Central memory CD8-positive, alpha-beta T cell (primary cell): ENCODE data around the gene EEA1.
A peak's percentile ranks its signal among the peaks of the same experiment; 100 is the strongest.
"Not testable (repeated sequence)": the region's sequence is repeated elsewhere in the genome, so short reads cannot be mapped to it uniquely, and the experiment has no call there.

ENCODE experiments used
- ATAC-seq: fragments of 150-1000 bp; cut with Tn5 transposase; replicated peaks from 2 replicates; pipeline ENCODE4 v1.10.0; 2022; ENCODE audit warnings: mild to moderate bottlenecking, moderate FRiP score, moderate number of reproducible peaks; ENCODE audit not compliant: poor library complexity, severe bottlenecking; ENCODE audit errors: extremely low read depth
- DNase-seq, 2 donors: peaks; one replicate each; pipeline ENCODE4 v3.0.0; 2021; ENCODE audit warnings: low spot score in 2 of 2
- H3K27ac Mint-ChIP-seq: one replicate; pipeline ENCODE4 v1.8.0; 2022; ENCODE audit warnings: low read depth, mild to moderate bottlenecking, moderate library complexity, mixed read lengths
- H3K27me3 Mint-ChIP-seq: one replicate; pipeline ENCODE4 v1.8.0; 2022; ENCODE audit warnings: mixed read lengths
- H3K36me3 Mint-ChIP-seq: one replicate; pipeline ENCODE4 v1.8.0; 2022; ENCODE audit warnings: mild to moderate bottlenecking, moderate library complexity, mixed read lengths; ENCODE audit not compliant: insufficient read depth
- H3K4me1 Mint-ChIP-seq: one replicate; pipeline ENCODE4 v1.8.0; 2022; ENCODE audit warnings: mixed read lengths
- H3K4me3 Mint-ChIP-seq: one replicate; pipeline ENCODE4 v1.8.0; 2022; ENCODE audit warnings: mild to moderate bottlenecking, moderate library complexity, mixed read lengths
- H3K9me3 Mint-ChIP-seq: one replicate; pipeline ENCODE4 v1.8.0; 2022; ENCODE audit warnings: mixed read lengths

Gene EEA1

GRCh38 chr12:92775416-92775815 is 153.7 kb downstream of the EEA1 start:
- H3K9me3 Mint-ChIP-seq: no peaks in the 10 kb centered on the region
- peaks cover 19% of the 10 kb centered on the region for H3K36me3 Mint-ChIP-seq

GRCh38 chr12:92771001-92771400 is 158.1 kb downstream of the EEA1 start:
- DNase-seq: no peak
- H3K9me3 Mint-ChIP-seq: no peaks in the 10 kb centered on the region
- H3K27me3 Mint-ChIP-seq: no peaks in the 10 kb centered on the region
- H3K4me3 Mint-ChIP-seq: no peak overlapping the region
- no peak overlapping the region for H3K27ac Mint-ChIP-seq
- ATAC-seq: no peak
- H3K4me1 Mint-ChIP-seq: no peaks in the 10 kb centered on the region
- H3K36me3 Mint-ChIP-seq: no peaks in the 10 kb centered on the region

More at GRCh38 chr12:92775416-92775815, 153.7 kb downstream of the EEA1 start:
- no peaks in the 10 kb centered on the region for H3K27me3 Mint-ChIP-seq
- H3K4me1 Mint-ChIP-seq: no peaks in the 10 kb centered on the region
- no peak overlapping the region for H3K27ac Mint-ChIP-seq
- DNase-seq (no peak), ATAC-seq (no peak)
- no peak overlapping the region for H3K4me3 Mint-ChIP-seq

- Mint-ChIP-seq H3K27ac (no peak overlapping the region), H3K27me3 (no peaks in the 10 kb centered on the region), H3K4me3 (no peak overlapping the region), H3K9me3 (no peaks in the 10 kb centered on the region), H3K36me3 (no peaks in the 10 kb centered on the region), H3K4me1 (no peaks in the 10 kb centered on the region)
- ATAC-seq (no peak), DNase-seq (no peak)
Measured at GRCh38 chr12:92769124-92769901, 159.8 kb downstream of the EEA1 start.

GRCh38 chr12:92765871-92766270 is 163.2 kb downstream of the EEA1 start:
- ATAC-seq (no peak), DNase-seq (no peak)
- H3K4me1 Mint-ChIP-seq: no peaks in the 10 kb centered on the region
- H3K27ac Mint-ChIP-seq: no peak overlapping the region
- H3K9me3 Mint-ChIP-seq: no peaks in the 10 kb centered on the region
- H3K36me3 Mint-ChIP-seq: no peaks in the 10 kb centered on the region
- peaks cover 24% of the 10 kb centered on the region for H3K27me3 Mint-ChIP-seq
- H3K4me3 Mint-ChIP-seq: no peak overlapping the region

- H3K9me3 Mint-ChIP-seq: no peaks in the 10 kb centered on the region
- H3K36me3 Mint-ChIP-seq: peaks cover 1% of the 10 kb centered on the region
- H3K4me3 Mint-ChIP-seq: no peak overlapping the region
- H3K27me3 Mint-ChIP-seq: peaks cover 24% of the 10 kb centered on the region
- no peak for DNase-seq
- no peak overlapping the region for H3K27ac Mint-ChIP-seq
- no peaks in the 10 kb centered on the region for H3K4me1 Mint-ChIP-seq
- ATAC-seq: no peak
Measured at GRCh38 chr12:92764831-92765230, 164.3 kb downstream of the EEA1 start.

- Mint-ChIP-seq H3K36me3 (peaks cover 2% of the 10 kb centered on the region), H3K4me1 (peaks cover 11% of the 10 kb centered on the region), H3K9me3 (no peaks in the 10 kb centered on the region), H3K4me3 (no peak overlapping the region), H3K27me3 (peaks cover 24% of the 10 kb centered on the region), H3K27ac (no peak overlapping the region)
- DNase-seq (no peak), ATAC-seq (no peak)
Measured at GRCh38 chr12:92762773-92763172, 166.3 kb downstream of the EEA1 start.

- no peak for DNase-seq
- H3K4me3 Mint-ChIP-seq: no peak overlapping the region
- peaks cover 20% of the 10 kb centered on the region for H3K4me1 Mint-ChIP-seq
- H3K36me3 Mint-ChIP-seq: peaks cover 2% of the 10 kb centered on the region
- H3K9me3 Mint-ChIP-seq: no peaks in the 10 kb centered on the region
- H3K27me3 Mint-ChIP-seq: peaks cover 24% of the 10 kb centered on the region
- no peak for ATAC-seq
- no peak overlapping the region for H3K27ac Mint-ChIP-seq
Measured at GRCh38 chr12:92759634-92760268, 169.3 kb downstream of the EEA1 start.

GRCh38 chr12:92757597-92758121 is 171.4 kb downstream of the EEA1 start:
- Mint-ChIP-seq H3K27me3 (peaks cover 15% of the 10 kb centered on the region), H3K9me3 (no peaks in the 10 kb centered on the region), H3K36me3 (peaks cover 2% of the 10 kb centered on the region), H3K27ac (peak overlapping the region; percentile 35), H3K4me1 (peaks cover 20% of the 10 kb centered on the region), H3K4me3 (no peak overlapping the region)
- ATAC-seq: peak; percentile 77
- no peak for DNase-seq

- H3K27me3 Mint-ChIP-seq: peaks cover 10% of the 10 kb centered on the region
- no peak for ATAC-seq
- H3K9me3 Mint-ChIP-seq: no peaks in the 10 kb centered on the region
- no peak overlapping the region for H3K27ac Mint-ChIP-seq
- peaks cover 20% of the 10 kb centered on the region for H3K4me1 Mint-ChIP-seq
- no peak for DNase-seq
- H3K4me3 Mint-ChIP-seq: no peak overlapping the region
- H3K36me3 Mint-ChIP-seq: peaks cover 2% of the 10 kb centered on the region
Measured at GRCh38 chr12:92756898-92757596, 172.0 kb downstream of the EEA1 start.

GRCh38 chr12:92753976-92754885 is 174.9 kb downstream of the EEA1 start:
- ATAC-seq (no peak), DNase-seq (no peak)
- Mint-ChIP-seq H3K27me3 (peaks cover 8% of the 10 kb centered on the region), H3K9me3 (no peaks in the 10 kb centered on the region), H3K27ac (no peak overlapping the region), H3K36me3 (no peaks in the 10 kb centered on the region), H3K4me1 (peaks cover 20% of the 10 kb centered on the region), H3K4me3 (no peak overlapping the region)

GRCh38 chr12:92749691-92750090 is 179.4 kb downstream of the EEA1 start:
- not testable (repeated sequence) for H3K27me3 Mint-ChIP-seq, H3K36me3 Mint-ChIP-seq, DNase-seq, H3K4me3 Mint-ChIP-seq, H3K9me3 Mint-ChIP-seq, ATAC-seq, H3K27ac Mint-ChIP-seq, H3K4me1 Mint-ChIP-seq

GRCh38 chr12:92747151-92747550 is 181.9 kb downstream of the EEA1 start:
- ATAC-seq (no peak), DNase-seq (no peak)
- Mint-ChIP-seq H3K27me3 (peaks cover 30% of the 10 kb centered on the region), H3K9me3 (no peaks in the 10 kb centered on the region), H3K4me1 (no peaks in the 10 kb centered on the region), H3K36me3 (no peaks in the 10 kb centered on the region), H3K4me3 (no peak overlapping the region), H3K27ac (no peak overlapping the region)
